Measurements from ENCODE around the gene GLT1D1. TPM values are rescaled to one million over a fixed set of nuclear protein-coding genes. Genes with fewer than 3 reads are reported as not detected.
A peak's percentile ranks its signal among the peaks of the same experiment; 100 is the strongest.

The GLT1D1 gene
- total RNA-seq, 8 experiments from 2014 or later = 0.17 to 2.3 (median 0.41) TPM; not detected in 1

DNA sequence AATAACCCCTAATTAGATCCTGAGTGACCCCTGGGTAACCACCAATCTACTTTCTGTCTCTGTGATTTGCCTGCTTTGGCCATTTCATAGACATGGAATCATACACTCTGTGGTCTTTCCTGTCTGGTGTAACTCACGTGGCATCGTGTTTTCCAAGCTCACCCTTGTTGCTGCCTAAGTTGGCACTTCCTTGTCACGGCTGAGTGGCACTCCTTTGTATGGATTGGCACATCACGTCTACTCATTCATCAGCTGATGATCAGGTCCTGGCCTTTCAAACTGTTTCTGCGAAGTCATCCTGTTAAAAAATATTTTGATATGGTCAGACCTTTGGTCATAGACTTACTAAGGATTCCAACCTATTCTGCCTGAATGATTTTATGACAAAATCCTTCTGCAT, 87.7 kb downstream of the GLT1D1 start:
- ATAC-seq (replicated peaks in 6 of 8) = no peak
- no peaks in the 10 kb centered on the region for H3K4me1 ChIP-seq (replicated peaks in 1 of 2)
- WGBS, 10 experiments = 0 to 93% (median 33%) methylated on average over 1 to 4 of the region's 5 CpGs; no CpG with 5 or more reads in 3 of the 10 experiments
- H3K27ac ChIP-seq = no peak overlapping the region
- no peak overlapping the region for H3K4me3 ChIP-seq
- in situ Hi-C loops (cut with MboI; ENCODE audit: low pct_unique_long_range_greater_than_20kb in 2 of 9, low sequenced_read_pairs in 9 of 9, unreplicated experiment in 9 of 9) = no loop called here

DNA sequence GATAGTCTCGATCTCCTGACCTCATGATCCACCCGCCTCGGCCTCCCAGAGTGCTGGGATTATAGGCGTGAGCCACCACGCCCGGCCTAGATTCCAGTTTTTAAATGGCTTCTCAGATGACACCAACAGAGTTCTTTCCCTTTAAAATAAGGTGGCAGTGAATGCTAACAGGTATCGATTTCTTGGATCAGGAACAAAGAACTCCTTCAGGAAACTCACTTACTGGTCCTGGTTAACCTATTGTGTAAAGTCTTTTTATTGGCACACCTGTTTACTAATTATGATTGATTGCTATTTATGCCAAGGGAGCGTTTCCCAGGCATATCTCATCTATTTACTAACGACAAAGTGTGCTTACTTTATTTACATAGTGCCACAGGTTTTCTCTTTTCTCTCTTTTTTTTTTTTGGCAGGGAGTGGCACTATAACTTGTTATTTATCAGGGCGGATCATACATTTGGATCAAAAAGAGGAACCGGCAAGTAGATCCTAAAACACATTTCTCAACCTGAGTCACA, 89.7 kb downstream of the GLT1D1 start:
- in situ Hi-C loops (cut with MboI; ENCODE audit: low pct_unique_long_range_greater_than_20kb in 2 of 9, low sequenced_read_pairs in 9 of 9, unreplicated experiment in 9 of 9) = no loop called here

DNA sequence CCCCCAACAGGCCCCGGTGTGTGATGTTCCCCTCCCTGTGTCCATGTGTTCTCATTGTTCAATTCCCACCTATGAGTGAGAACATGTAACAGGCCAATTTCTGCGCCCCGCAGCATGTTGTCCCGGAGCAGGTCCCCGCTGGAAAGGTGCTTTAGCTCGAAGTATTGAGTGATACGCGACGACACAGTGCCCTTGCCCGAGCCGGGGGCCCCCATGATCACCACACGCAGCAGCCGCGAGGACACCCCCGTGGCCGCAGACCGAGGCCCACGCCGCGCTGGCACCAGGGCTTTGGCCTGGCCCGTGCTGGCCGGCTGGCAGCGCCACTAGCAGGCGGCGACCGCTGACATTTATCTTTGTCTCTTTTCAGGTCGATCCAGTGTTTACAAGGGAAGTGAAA, 91.7 kb downstream of the GLT1D1 start:
- no peak overlapping the region for H3K27ac ChIP-seq
- ATAC-seq (replicated peaks in 6 of 8) = no peak
- in situ Hi-C loops (cut with MboI; ENCODE audit: low pct_unique_long_range_greater_than_20kb in 2 of 9, low sequenced_read_pairs in 9 of 9, unreplicated experiment in 9 of 9) = no loop called here
- H3K4me3 ChIP-seq = no peak overlapping the region
- 0 to 84% (median 70%) methylated on average over 1 to 17 of the region's 27 CpGs; no CpG with 5 or more reads in 5 of the 10 experiments for WGBS, 10 experiments
- no peaks in the 10 kb centered on the region for H3K4me1 ChIP-seq (replicated peaks in 1 of 2)

More for the DNA sequence above, 89.7 kb downstream of the GLT1D1 start:
- H3K4me3 ChIP-seq = no peak overlapping the region
- 0 to 100% (median 64%) methylated on average over 1 to 6 of the region's 11 CpGs for WGBS, 10 experiments
- H3K4me1 ChIP-seq (replicated peaks in 1 of 2) = no peaks in the 10 kb centered on the region
- H3K27ac ChIP-seq = no peak overlapping the region
- no peak for ATAC-seq (replicated peaks in 6 of 8)

DNA sequence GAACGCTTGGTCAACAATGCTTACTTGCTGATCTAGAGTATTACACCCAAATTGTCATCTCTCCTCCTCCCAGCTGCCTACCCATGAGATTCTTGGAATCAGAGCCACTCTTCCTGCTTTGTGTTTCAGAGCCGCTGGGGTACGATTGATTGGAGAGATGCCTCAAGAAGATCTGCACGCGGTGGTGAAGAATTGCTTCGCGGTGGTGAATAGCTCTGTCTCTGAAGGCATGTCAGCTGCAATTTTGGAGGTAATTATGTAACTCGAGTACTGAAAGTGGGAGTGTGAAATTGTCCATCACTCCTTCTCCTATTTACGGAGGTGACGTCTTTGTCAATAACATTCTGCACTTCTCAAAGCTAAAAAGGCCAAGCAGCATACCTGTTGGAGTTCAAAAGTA, 93.9 kb downstream of the GLT1D1 start:
- no peak overlapping the region for H3K4me3 ChIP-seq
- ATAC-seq (replicated peaks in 6 of 8) = no peak
- in situ Hi-C loops (cut with MboI; ENCODE audit: low pct_unique_long_range_greater_than_20kb in 2 of 9, low sequenced_read_pairs in 9 of 9, unreplicated experiment in 9 of 9) = no loop called here
- WGBS, 10 experiments = 0 to 100% (median 55%) methylated on average over 1 to 10 of the region's 10 CpGs; no CpG with 5 or more reads in 1 of the 10 experiments
- H3K4me1 ChIP-seq (replicated peaks in 1 of 2) = no peaks in the 10 kb centered on the region
- H3K27ac ChIP-seq = no peak overlapping the region

DNA sequence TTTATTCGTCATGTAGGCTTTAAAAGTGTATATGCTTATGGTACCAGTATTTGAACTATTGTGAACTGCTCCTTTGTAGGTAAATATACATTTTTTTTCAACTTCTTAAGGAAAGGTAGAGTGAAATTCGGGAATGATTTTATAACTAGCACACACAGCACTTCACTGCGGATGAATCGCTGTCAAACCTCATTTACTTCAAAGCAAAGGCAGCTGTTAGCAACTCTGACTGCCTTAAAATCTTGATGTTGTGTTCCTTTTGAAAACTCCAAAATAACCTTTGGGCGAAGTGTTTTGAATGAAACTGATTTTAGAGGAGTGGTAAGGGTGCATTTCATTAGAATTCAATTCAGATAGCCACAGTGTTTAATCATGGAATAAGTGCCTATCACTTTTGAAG, 95.8 kb downstream of the GLT1D1 start:
- ATAC-seq (replicated peaks in 6 of 8) = no peak
- H3K4me3 ChIP-seq = no peak overlapping the region
- 0 to 70% (median 34%) methylated on average over 1 to 5 of the region's 5 CpGs; no CpG with 5 or more reads in 1 of the 10 experiments for WGBS, 10 experiments
- in situ Hi-C loops (cut with MboI; ENCODE audit: low pct_unique_long_range_greater_than_20kb in 2 of 9, low sequenced_read_pairs in 9 of 9, unreplicated experiment in 9 of 9) = no loop called here
- H3K27ac ChIP-seq = no peak overlapping the region
- no peaks in the 10 kb centered on the region for H3K4me1 ChIP-seq (replicated peaks in 1 of 2)

- WGBS, 10 experiments = 40 to 87% (median 75%) methylated on average over 1 to 10 of the region's 13 CpGs; no CpG with 5 or more reads in 4 of the 10 experiments
- H3K27ac ChIP-seq = no peak overlapping the region
- no peak overlapping the region for H3K4me3 ChIP-seq
- in situ Hi-C loops (cut with MboI; ENCODE audit: low pct_unique_long_range_greater_than_20kb in 2 of 9, low sequenced_read_pairs in 9 of 9, unreplicated experiment in 9 of 9) = loop anchor here in 1 of 9 experiments (25.0 kb wide), 1 partner anchor 961 kb away; the partner anchor contains the start of gene TMEM132D
- no peaks in the 10 kb centered on the region for H3K4me1 ChIP-seq (replicated peaks in 1 of 2)
- no peak for ATAC-seq (replicated peaks in 6 of 8)
These were observed 98.2 kb downstream of the GLT1D1 start for GRCh38 chr12:128951448-128951847.

DNA sequence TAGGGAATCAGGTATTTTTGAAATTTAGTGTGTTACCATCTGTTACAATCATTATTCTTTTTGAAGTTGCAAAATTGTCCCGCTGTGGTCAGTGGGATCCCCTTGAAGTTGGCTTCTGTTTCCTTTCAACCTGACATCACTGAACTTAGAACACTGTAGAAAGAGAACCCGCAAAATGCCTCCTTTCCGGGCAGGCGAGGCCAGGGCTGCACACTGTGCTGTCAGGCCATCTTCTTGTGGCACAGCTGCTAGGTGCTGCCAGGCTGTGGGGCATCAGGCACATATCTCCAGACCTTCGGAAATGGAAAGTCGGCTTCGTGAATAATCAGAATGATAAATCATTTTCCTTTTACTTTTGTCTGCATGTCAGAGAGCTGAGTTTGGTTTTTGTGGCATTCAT, 103.5 kb downstream of the GLT1D1 start:
- WGBS, 10 experiments = 0 to 86% (median 57%) methylated on average over 1 to 7 of the region's 7 CpGs; no CpG with 5 or more reads in 1 of the 10 experiments
- H3K4me3 ChIP-seq = no peak overlapping the region
- H3K4me1 ChIP-seq (replicated peaks in 1 of 2) = no peaks in the 10 kb centered on the region
- in situ Hi-C loops (cut with MboI; ENCODE audit: low pct_unique_long_range_greater_than_20kb in 2 of 9, low sequenced_read_pairs in 9 of 9, unreplicated experiment in 9 of 9) = loop anchor here in 1 of 9 experiments (25.0 kb wide), 1 partner anchor 956 kb away; the partner anchor contains the start of gene TMEM132D
- no peak overlapping the region for H3K27ac ChIP-seq
- ATAC-seq (replicated peaks in 6 of 8) = no peak

DNA sequence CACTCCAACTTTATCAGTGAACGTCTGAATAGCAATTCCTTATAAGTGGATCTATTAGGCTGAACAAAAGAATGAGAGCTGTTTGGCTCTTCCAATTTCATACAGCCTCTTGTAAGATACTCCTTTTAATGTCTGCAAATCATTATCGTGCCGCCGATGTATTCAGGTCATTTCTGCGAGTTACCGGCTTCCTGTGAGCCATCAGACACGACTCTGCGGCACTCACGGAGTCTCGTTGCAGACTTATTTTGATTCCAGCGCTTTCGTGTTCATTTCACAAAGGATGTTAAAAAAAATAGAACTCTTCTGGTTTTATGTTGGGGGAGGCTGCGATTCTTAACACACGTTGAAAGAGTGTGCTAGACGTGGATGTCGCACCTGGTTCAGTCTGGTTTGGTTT, 106.6 kb downstream of the GLT1D1 start:
- in situ Hi-C loops (cut with MboI; ENCODE audit: low pct_unique_long_range_greater_than_20kb in 2 of 9, low sequenced_read_pairs in 9 of 9, unreplicated experiment in 9 of 9) = loop anchor here in 1 of 9 experiments (25.0 kb wide), 1 partner anchor 952 kb away; the partner anchor contains the start of gene TMEM132D
- WGBS, 10 experiments = 10 to 100% (median 71%) methylated on average over 1 to 15 of the region's 16 CpGs
- no peak for ATAC-seq (replicated peaks in 6 of 8)
- no peak overlapping the region for H3K27ac ChIP-seq
- H3K4me1 ChIP-seq (replicated peaks in 1 of 2) = no peaks in the 10 kb centered on the region
- H3K4me3 ChIP-seq = no peak overlapping the region

GRCh38 chr12:128961308-128961902, 108.1 kb downstream of the GLT1D1 start:
- no peak for ATAC-seq (replicated peaks in 6 of 8)
- Histone ChIP-seq H3K27ac (no peak overlapping the region), H3K4me3 (no peak overlapping the region), H3K4me1 (replicated peaks in 1 of 2) (no peaks in the 10 kb centered on the region)
- in situ Hi-C loops (cut with MboI; ENCODE audit: low pct_unique_long_range_greater_than_20kb in 2 of 9, low sequenced_read_pairs in 9 of 9, unreplicated experiment in 9 of 9) = loop anchor here in 1 of 9 experiments (25.0 kb wide), 1 partner anchor 951 kb away; the partner anchor contains the start of gene TMEM132D
- 0 to 100% (median 60%) methylated on average over 1 to 6 of the region's 8 CpGs for WGBS, 10 experiments

- WGBS, 10 experiments = no CpG with 5 or more reads among the region's 11 CpGs
- Histone ChIP-seq H3K4me1 (replicated peaks in 1 of 2) (no peaks in the 10 kb centered on the region), H3K27ac (no peak overlapping the region), H3K4me3 (no peak overlapping the region)
- in situ Hi-C loops (cut with MboI; ENCODE audit: low pct_unique_long_range_greater_than_20kb in 2 of 9, low sequenced_read_pairs in 9 of 9, unreplicated experiment in 9 of 9) = loop anchor here in 1 of 9 experiments (25.0 kb wide), 1 partner anchor 950 kb away; the partner anchor contains the start of gene TMEM132D
- ATAC-seq (replicated peaks in 6 of 8) = no peak
These were observed 108.7 kb downstream of the GLT1D1 start for GRCh38 chr12:128961957-128962356.

GRCh38 chr12:128966203-128966810, 113.0 kb downstream of the GLT1D1 start:
- no peaks in the 10 kb centered on the region for H3K4me1 ChIP-seq (replicated peaks in 1 of 2)
- no peak for ATAC-seq (replicated peaks in 6 of 8)
- no peak overlapping the region for H3K4me3 ChIP-seq
- H3K27ac ChIP-seq = no peak overlapping the region
- 0 to 83% (median 0%) methylated on average over 1 to 2 of the region's 6 CpGs; no CpG with 5 or more reads in 3 of the 10 experiments for WGBS, 10 experiments
- in situ Hi-C loops (cut with MboI; ENCODE audit: low pct_unique_long_range_greater_than_20kb in 2 of 9, low sequenced_read_pairs in 9 of 9, unreplicated experiment in 9 of 9) = loop anchor here in 1 of 9 experiments (25.0 kb wide), 1 partner anchor 946 kb away; the partner anchor contains the start of gene TMEM132D

- Histone ChIP-seq H3K4me3 (no peak overlapping the region), H3K4me1 (replicated peaks in 1 of 2) (no peaks in the 10 kb centered on the region), H3K27ac (no peak overlapping the region)
- 3 to 57% (median 32%) methylated on average over 1 to 6 of the region's 8 CpGs; no CpG with 5 or more reads in 1 of the 10 experiments for WGBS, 10 experiments
- ATAC-seq (replicated peaks in 6 of 8) = peak in 2 of 8 experiments; percentile 11 to 31
- in situ Hi-C loops (cut with MboI; ENCODE audit: low pct_unique_long_range_greater_than_20kb in 2 of 9, low sequenced_read_pairs in 9 of 9, unreplicated experiment in 9 of 9) = loop anchor here in 1 of 9 experiments (25.0 kb wide), 1 partner anchor 944 kb away; the partner anchor contains the start of gene TMEM132D
These were observed 115.4 kb downstream of the GLT1D1 start for GRCh38 chr12:128968668-128969067.

DNA sequence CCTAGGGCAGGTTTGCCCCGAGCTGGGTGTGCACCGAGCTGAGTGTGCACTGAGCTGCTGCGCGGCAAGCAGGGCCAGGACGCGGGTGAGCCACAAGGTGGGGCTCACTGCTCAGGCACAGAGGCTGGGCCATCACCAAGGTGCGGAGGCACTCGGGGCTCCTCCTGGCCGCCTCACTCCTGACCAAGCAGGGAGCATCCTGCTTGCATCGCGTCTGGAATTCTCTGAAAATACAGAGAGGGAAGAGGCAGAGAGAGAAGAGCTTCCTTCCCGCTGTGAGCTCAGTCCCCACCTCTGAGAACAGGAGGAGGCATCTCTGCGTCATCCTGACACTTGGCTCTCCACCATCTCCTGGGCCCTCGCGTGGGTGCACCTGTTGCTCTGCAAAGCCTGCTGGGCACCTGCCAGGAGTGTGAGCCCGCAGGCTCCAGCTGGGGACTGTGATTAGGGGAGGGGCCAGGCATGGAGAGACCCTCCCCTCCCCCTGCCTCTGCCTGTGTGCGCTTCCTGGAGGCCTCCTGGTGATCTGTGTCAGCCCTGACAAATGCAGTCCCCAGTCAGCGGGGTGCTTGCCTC, 116.3 kb downstream of the GLT1D1 start:
- in situ Hi-C loops (cut with MboI; ENCODE audit: low pct_unique_long_range_greater_than_20kb in 2 of 9, low sequenced_read_pairs in 9 of 9, unreplicated experiment in 9 of 9) = loop anchor here in 2 of 9 experiments (10.0 to 25.0 kb wide), 2 partner anchors 943 to 945 kb away; partner anchors contain the start of gene TMEM132D (in 1 of the 2)
- Histone ChIP-seq H3K27ac (no peak overlapping the region), H3K4me3 (peak overlapping the region in 1 of 5 donors; percentile 17), H3K4me1 (replicated peaks in 1 of 2) (no peaks in the 10 kb centered on the region)
- ATAC-seq (replicated peaks in 6 of 8) = peak in 6 of 8 experiments; percentile 62 to 99 (median 96)
- 3 to 72% (median 16%) methylated on average over 6 to 9 of the region's 18 CpGs; no CpG with 5 or more reads in 6 of the 10 experiments for WGBS, 10 experiments

All from motor neuron (in vitro differentiated cells).